GM23338 (cell line): ENCODE measurements around the gene DUSP9. TPM values are rescaled to one million over a fixed set of nuclear protein-coding genes. Genes with fewer than 3 reads are reported as not detected.

Source experiments
- ATAC-seq: fragments of 200-7000 bp; cut with Tn5 transposase; 3 replicates; pipeline ENCODE4 v1.9.1; 2020
- DNase-seq: peaks from one replicate; pipeline ENCODE4 v3.0.0-alpha.2; 2015; ENCODE audit warnings: low spot score
- H2AFZ ChIP-seq: fragments of 200-600 bp; sonication (generic); 2 replicates; pipeline ENCODE4 v1.8.0; 2016; ENCODE audit warnings: antibody characterized with exemption, mild to moderate bottlenecking, moderate library complexity
- H3F3A ChIP-seq: fragments of 200-600 bp; sonication (generic); replicated peaks from 2 replicates; pipeline ENCODE4 v1.8.0; 2017; ENCODE audit warnings: antibody characterized with exemption, mixed run types, low read depth
- H3K27ac ChIP-seq: fragments of 200-600 bp; sonication (generic); 2 replicates; pipeline ENCODE4 v1.6.1; 2016; ENCODE audit warnings: low read depth
- H3K27me3 ChIP-seq: fragments of 200-600 bp; sonication (generic); 2 replicates; pipeline ENCODE4 v1.8.0; 2016; ENCODE audit warnings: mild to moderate bottlenecking, mixed run types, moderate library complexity; ENCODE audit not compliant: insufficient read depth
- H3K36me3 ChIP-seq: fragments of 200-600 bp; sonication (generic); 2 replicates; pipeline ENCODE4 v1.8.0; 2016; ENCODE audit warnings: mild to moderate bottlenecking; ENCODE audit not compliant: insufficient read depth
- H3K4me1 ChIP-seq: fragments of 200-600 bp; sonication (generic); 2 replicates; pipeline ENCODE4 v1.8.0; 2016; ENCODE audit warnings: mild to moderate bottlenecking, moderate library complexity; ENCODE audit not compliant: insufficient read depth
- H3K4me2 ChIP-seq: fragments of 200-600 bp; sonication (generic); 2 replicates; pipeline ENCODE4 v1.7.1; 2017; ENCODE audit warnings: mixed run types
- H3K4me3 ChIP-seq: fragments of 200-600 bp; sonication (generic); 2 replicates; pipeline ENCODE4 v1.6.1; 2016; ENCODE audit warnings: mixed run types
- H3K79me2 ChIP-seq: fragments of 200-600 bp; sonication (generic); replicated peaks from 2 replicates; pipeline ENCODE4 v1.8.0; 2017; ENCODE audit warnings: mild to moderate bottlenecking; ENCODE audit not compliant: insufficient read depth
- H3K9me2 ChIP-seq: fragments of 200-600 bp; sonication (generic); 2 replicates; pipeline ENCODE4 v1.8.0; 2017; ENCODE audit not compliant: insufficient read depth
- H4K20me1 ChIP-seq: fragments of 200-600 bp; sonication (generic); replicated peaks from 2 replicates; pipeline ENCODE4 v1.8.0; 2017; ENCODE audit warnings: mild to moderate bottlenecking; ENCODE audit not compliant: insufficient read depth
- H3K27ac Mint-ChIP-seq: 2 replicates; pipeline ENCODE4 v1.8.0; 2020; ENCODE audit warnings: inconsistent platforms, mild to moderate bottlenecking, moderate library complexity, mixed read lengths
- H3K27me3 Mint-ChIP-seq: 3 replicates; pipeline ENCODE4 v1.8.0; 2022; ENCODE audit warnings: low read depth, mild to moderate bottlenecking, moderate library complexity, mixed read lengths, inconsistent platforms; ENCODE audit not compliant: insufficient read depth, poor library complexity
- H3K36me3 Mint-ChIP-seq: 3 replicates; pipeline ENCODE4 v1.8.0; 2021; ENCODE audit warnings: low read depth, mild to moderate bottlenecking, inconsistent platforms, moderate library complexity, mixed read lengths
- H3K4me1 Mint-ChIP-seq: 3 replicates; pipeline ENCODE4 v1.8.0; 2020; ENCODE audit warnings: mild to moderate bottlenecking, inconsistent platforms, mixed read lengths
- H3K4me3 Mint-ChIP-seq: 3 replicates; pipeline ENCODE4 v1.8.0; 2021; ENCODE audit warnings: moderate library complexity, mild to moderate bottlenecking, inconsistent platforms, mixed read lengths
- H3K9me3 Mint-ChIP-seq: 3 replicates; pipeline ENCODE4 v1.8.0; 2020; ENCODE audit warnings: moderate library complexity, mild to moderate bottlenecking, inconsistent platforms, mixed read lengths
- CREB1 ChIP-seq: fragments of 250-450 bp; sonication (Bioruptor Pico); IDR thresholded peaks from 2 replicates; pipeline ENCODE4 v1.5.0; 2020; ENCODE audit warnings: low read depth, mild to moderate bottlenecking, moderate library complexity
- CTCF ChIP-seq, 2 experiments: fragments of 200-600 bp in 1 of 2; sonication (generic) in 1 of 2; conservative IDR thresholded peaks; 2 replicates each; pipeline versions ENCODE4 v1.5.1 to v1.6.1; 2016 to 2017; ENCODE audit warnings: antibody characterized with exemption in 2 of 2, low read depth in 2 of 2, mild to moderate bottlenecking in 2 of 2, moderate library complexity in 1 of 2
- EZH2 ChIP-seq: fragments of 200-600 bp; sonication (generic); IDR thresholded peaks from one replicate; pipeline ENCODE4 v1.8.0; 2017; ENCODE audit warnings: antibody characterized with exemption, mild to moderate bottlenecking, low read depth; ENCODE audit not compliant: unreplicated experiment
- EZH2phosphoT487 ChIP-seq: fragments of 200-600 bp; sonication (generic); IDR thresholded peaks from one replicate; pipeline ENCODE4 v1.8.1; 2018; ENCODE audit warnings: antibody characterized with exemption; ENCODE audit not compliant: unreplicated experiment
- NANOG ChIP-seq: IDR thresholded peaks from 2 replicates; pipeline ENCODE4 v1.6.1; 2016; ENCODE audit warnings: antibody characterized with exemption, borderline replicate concordance
- POLR2AphosphoS5 ChIP-seq: IDR thresholded peaks from 2 replicates; pipeline ENCODE4 v1.6.1; 2016; ENCODE audit warnings: antibody characterized with exemption, low read depth
- REST ChIP-seq: IDR thresholded peaks from one replicate; pipeline ENCODE4 v1.6.1; 2018; ENCODE audit warnings: antibody characterized with exemption; ENCODE audit not compliant: unreplicated experiment
- STAT1 ChIP-seq: IDR thresholded peaks from one replicate; pipeline ENCODE4 v1.6.1; 2016; ENCODE audit warnings: antibody characterized with exemption; ENCODE audit not compliant: unreplicated experiment
- ZNF331 ChIP-seq: fragments of 250-450 bp; sonication (Bioruptor Pico); IDR thresholded peaks from 2 replicates; pipeline ENCODE4 v1.5.0; 2020; ENCODE audit warnings: low read depth, mild to moderate bottlenecking, moderate library complexity
- polyA plus RNA-seq: library from polyadenylated mRNA; unstranded; fragments of >200 nt; fragmentation: Nextera tagmentation; extraction: Ambion mirVana; gene quantifications from 2 replicates; pipeline ENCODE4 v1.2.1, GENCODE V29; 2016
- total RNA-seq: library from RNA; depleted of rRNA; stranded (reverse); fragments of >200 nt; shearing (Covaris generic); gene quantifications from 2 replicates; pipeline ENCODE4 v1.2.3, GENCODE V29; 2014
- TF ChIP-seq, protein P1 (sequence below): IDR thresholded peaks from 2 replicates; pipeline ENCODE4 v1.6.1; 2016; ENCODE audit warnings: antibody characterized with exemption
- TF ChIP-seq, protein P2 (sequence below): fragments of 250-450 bp; sonication (Bioruptor Pico); IDR thresholded peaks from 2 replicates; pipeline ENCODE4 v1.5.0; 2020; ENCODE audit warnings: mild to moderate bottlenecking, moderate library complexity

Gene DUSP9
- total and polyA plus RNA-seq, 2 experiments from 2014 or later, result 0.71 to 3.9 TPM

DNA sequence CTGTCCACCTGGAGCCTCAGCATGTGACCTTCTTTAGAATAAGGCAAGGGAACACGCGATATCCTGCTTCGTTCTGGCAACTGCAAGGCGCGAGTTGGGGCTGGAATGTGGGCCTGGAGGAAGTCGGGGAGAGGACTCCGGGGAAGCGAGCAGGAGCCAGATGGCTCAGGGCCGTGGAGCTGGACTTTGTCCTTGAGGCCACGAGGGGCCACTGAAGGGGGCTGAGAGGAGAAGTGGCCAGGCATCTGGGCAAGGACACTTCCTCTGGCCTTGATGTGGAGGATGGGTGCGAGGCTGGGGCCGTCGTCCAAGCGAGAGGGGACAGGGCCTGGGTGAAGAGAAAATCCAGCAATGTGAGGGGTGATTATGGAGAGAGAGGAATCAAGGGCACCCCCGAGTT is 12.2 kb upstream of the DUSP9 start (continued):
- no peak for TF ChIP-seq CTCF (conservative IDR thresholded peaks at IDR 0.05; ENCODE audit: low read depth in 2 of 2)
- no peak for TF ChIP-seq STAT1
- TF ChIP-seq, protein P1, sequence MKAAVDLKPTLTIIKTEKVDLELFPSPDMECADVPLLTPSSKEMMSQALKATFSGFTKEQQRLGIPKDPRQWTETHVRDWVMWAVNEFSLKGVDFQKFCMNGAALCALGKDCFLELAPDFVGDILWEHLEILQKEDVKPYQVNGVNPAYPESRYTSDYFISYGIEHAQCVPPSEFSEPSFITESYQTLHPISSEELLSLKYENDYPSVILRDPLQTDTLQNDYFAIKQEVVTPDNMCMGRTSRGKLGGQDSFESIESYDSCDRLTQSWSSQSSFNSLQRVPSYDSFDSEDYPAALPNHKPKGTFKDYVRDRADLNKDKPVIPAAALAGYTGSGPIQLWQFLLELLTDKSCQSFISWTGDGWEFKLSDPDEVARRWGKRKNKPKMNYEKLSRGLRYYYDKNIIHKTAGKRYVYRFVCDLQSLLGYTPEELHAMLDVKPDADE, result no peak
- TF ChIP-seq EZH2, result no peak
- TF ChIP-seq CREB1, result no peak
- no peak for TF ChIP-seq ZNF331 (CRISPR knock-in tag)
- no peak for TF ChIP-seq NANOG

GRCh38 chrX:153635388-153635787 is 11.6 kb upstream of the DUSP9 start:
- Histone ChIP-seq H3K79me2 (no peaks in the 10 kb centered on the region), H2AFZ (no peak overlapping the region), H3K4me2 (no peak overlapping the region), H3F3A (no peaks in the 10 kb centered on the region), H4K20me1 (no peaks in the 10 kb centered on the region), H3K4me1 (no peaks in the 10 kb centered on the region), H3K27me3 (peaks cover 4% of the 10 kb centered on the region; the same call in 1 of the 2 replicates), H3K36me3 (no peaks in the 10 kb centered on the region), H3K9me2 (no peaks in the 10 kb centered on the region), H3K4me3 (no peak overlapping the region), H3K27ac (no peak overlapping the region)
- Mint-ChIP-seq H3K27me3 (no peaks in the 10 kb centered on the region), H3K36me3 (no peaks in the 10 kb centered on the region), H3K4me3 (no peak overlapping the region), H3K27ac (no peak overlapping the region), H3K4me1 (no peaks in the 10 kb centered on the region), H3K9me3 (no peaks in the 10 kb centered on the region)
- DNase-seq (no peak), ATAC-seq (no peak)
- TF ChIP-seq STAT1 (no peak), POLR2AphosphoS5 (no peak), REST (no peak), EZH2 (no peak), CREB1 (no peak), NANOG (no peak), EZH2phosphoT487 (no peak), ZNF331 (CRISPR knock-in tag) (no peak)
- TF ChIP-seq, protein P2, sequence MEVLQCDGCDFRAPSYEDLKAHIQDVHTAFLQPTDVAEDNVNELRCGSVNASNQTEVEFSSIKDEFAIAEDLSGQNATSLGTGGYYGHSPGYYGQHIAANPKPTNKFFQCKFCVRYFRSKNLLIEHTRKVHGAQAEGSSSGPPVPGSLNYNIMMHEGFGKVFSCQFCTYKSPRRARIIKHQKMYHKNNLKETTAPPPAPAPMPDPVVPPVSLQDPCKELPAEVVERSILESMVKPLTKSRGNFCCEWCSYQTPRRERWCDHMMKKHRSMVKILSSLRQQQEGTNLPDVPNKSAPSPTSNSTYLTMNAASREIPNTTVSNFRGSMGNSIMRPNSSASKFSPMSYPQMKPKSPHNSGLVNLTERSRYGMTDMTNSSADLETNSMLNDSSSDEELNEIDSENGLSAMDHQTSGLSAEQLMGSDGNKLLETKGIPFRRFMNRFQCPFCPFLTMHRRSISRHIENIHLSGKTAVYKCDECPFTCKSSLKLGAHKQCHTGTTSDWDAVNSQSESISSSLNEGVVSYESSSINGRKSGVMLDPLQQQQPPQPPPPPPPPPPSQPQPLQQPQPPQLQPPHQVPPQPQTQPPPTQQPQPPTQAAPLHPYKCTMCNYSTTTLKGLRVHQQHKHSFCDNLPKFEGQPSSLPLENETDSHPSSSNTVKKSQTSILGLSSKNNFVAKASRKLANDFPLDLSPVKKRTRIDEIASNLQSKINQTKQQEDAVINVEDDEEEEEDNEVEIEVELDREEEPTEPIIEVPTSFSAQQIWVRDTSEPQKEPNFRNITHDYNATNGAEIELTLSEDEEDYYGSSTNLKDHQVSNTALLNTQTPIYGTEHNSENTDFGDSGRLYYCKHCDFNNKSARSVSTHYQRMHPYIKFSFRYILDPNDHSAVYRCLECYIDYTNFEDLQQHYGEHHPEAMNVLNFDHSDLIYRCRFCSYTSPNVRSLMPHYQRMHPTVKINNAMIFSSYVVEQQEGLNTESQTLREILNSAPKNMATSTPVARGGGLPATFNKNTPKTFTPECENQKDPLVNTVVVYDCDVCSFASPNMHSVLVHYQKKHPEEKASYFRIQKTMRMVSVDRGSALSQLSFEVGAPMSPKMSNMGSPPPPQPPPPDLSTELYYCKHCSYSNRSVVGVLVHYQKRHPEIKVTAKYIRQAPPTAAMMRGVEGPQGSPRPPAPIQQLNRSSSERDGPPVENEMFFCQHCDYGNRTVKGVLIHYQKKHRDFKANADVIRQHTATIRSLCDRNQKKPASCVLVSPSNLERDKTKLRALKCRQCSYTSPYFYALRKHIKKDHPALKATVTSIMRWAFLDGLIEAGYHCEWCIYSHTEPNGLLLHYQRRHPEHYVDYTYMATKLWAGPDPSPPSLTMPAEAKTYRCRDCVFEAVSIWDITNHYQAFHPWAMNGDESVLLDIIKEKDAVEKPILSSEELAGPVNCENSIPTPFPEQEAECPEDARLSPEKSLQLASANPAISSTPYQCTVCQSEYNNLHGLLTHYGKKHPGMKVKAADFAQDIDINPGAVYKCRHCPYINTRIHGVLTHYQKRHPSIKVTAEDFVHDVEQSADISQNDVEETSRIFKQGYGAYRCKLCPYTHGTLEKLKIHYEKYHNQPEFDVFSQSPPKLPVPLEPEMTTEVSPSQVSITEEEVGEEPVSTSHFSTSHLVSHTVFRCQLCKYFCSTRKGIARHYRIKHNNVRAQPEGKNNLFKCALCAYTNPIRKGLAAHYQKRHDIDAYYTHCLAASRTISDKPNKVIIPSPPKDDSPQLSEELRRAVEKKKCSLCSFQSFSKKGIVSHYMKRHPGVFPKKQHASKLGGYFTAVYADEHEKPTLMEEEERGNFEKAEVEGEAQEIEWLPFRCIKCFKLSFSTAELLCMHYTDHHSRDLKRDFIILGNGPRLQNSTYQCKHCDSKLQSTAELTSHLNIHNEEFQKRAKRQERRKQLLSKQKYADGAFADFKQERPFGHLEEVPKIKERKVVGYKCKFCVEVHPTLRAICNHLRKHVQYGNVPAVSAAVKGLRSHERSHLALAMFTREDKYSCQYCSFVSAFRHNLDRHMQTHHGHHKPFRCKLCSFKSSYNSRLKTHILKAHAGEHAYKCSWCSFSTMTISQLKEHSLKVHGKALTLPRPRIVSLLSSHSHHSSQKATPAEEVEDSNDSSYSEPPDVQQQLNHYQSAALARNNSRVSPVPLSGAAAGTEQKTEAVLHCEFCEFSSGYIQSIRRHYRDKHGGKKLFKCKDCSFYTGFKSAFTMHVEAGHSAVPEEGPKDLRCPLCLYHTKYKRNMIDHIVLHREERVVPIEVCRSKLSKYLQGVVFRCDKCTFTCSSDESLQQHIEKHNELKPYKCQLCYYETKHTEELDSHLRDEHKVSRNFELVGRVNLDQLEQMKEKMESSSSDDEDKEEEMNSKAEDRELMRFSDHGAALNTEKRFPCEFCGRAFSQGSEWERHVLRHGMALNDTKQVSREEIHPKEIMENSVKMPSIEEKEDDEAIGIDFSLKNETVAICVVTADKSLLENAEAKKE (CRISPR knock-in tag), result no peak
- TF ChIP-seq, protein P1, result no peak
